Measurements from ENCODE around the gene GYPC.

GRCh38 chr2:126643972-126644371, 12.0 kb upstream of the GYPC start:
- TF ChIP-seq POLR2A (IDR thresholded peaks at IDR 0.05; ENCODE audit: low read depth, low read length) (no peak), SPI1 (IDR thresholded peaks at IDR 0.05; ENCODE audit: low read depth, low read length) (no peak), TAF1 (IDR thresholded peaks at IDR 0.05; ENCODE audit: low read depth, low read length) (no peak), POLR2AphosphoS5 (IDR thresholded peaks at IDR 0.05; ENCODE audit: low read depth, low read length) (no peak)

All from GM12891 (cell line).